K562 (cell line): ENCODE results near the gene RNF123. TPM values are rescaled to one million over a fixed set of nuclear protein-coding genes. Genes with fewer than 3 reads are reported as not detected.

Experiments
- COPS2 ChIP-seq: fragments of 450-650 bp; conservative IDR thresholded peaks from 2 replicates; pipeline ENCODE4 v1.6.1; 2016; ENCODE audit warnings: mild to moderate bottlenecking, moderate library complexity
- CTBP1 ChIP-seq: fragments of 450-650 bp; IDR thresholded peaks from 2 replicates; pipeline ENCODE4 v1.6.1; 2016; ENCODE audit warnings: borderline replicate concordance
- DIDO1 ChIP-seq: fragments of 450-650 bp; IDR thresholded peaks from 2 replicates; pipeline ENCODE4 v1.6.1; 2016; ENCODE audit warnings: low read depth, missing biosample characterization, missing genetic modification characterization
- EGR1 ChIP-seq: fragments of 450-650 bp; conservative IDR thresholded peaks from 2 replicates; pipeline ENCODE4 v1.6.1; 2017; ENCODE audit warnings: mild to moderate bottlenecking
- FOXP1 ChIP-seq: sonication (generic); formaldehyde crosslinking; IDR thresholded peaks from 2 replicates; pipeline ENCODE4 v1.8.0; 2022; ENCODE audit warnings: mild to moderate bottlenecking, missing genetic modification reagents
- GABPB1 ChIP-seq: sonication (generic); formaldehyde crosslinking; IDR thresholded peaks from 2 replicates; pipeline ENCODE4 v1.8.0; 2022; ENCODE audit warnings: mild to moderate bottlenecking, missing genetic modification reagents
- GATAD2A ChIP-seq: fragments of 450-650 bp; IDR thresholded peaks from 2 replicates; pipeline ENCODE4 v1.6.1; 2017
- HCFC1 ChIP-seq: IDR thresholded peaks from 2 replicates; pipeline ENCODE4 v1.6.1; 2012; ENCODE audit warnings: low read depth, low read length, improper control_type of control experiment
- HDAC8 ChIP-seq: fragments of 450-650 bp; IDR thresholded peaks from 2 replicates; pipeline ENCODE4 v1.6.1; 2016; ENCODE audit warnings: mild to moderate bottlenecking, missing genetic modification characterization, moderate library complexity, missing compliant biosample characterization
- ILF3 ChIP-seq: fragments of 450-650 bp; IDR thresholded peaks from 2 replicates; pipeline ENCODE4 v1.6.1; 2018; ENCODE audit warnings: antibody characterized with exemption, mild to moderate bottlenecking, moderate library complexity, borderline replicate concordance
- KAT7 ChIP-seq: sonication (generic); formaldehyde crosslinking; IDR thresholded peaks from 2 replicates; pipeline ENCODE4 v1.8.0; 2022; ENCODE audit warnings: missing genetic modification reagents, mild to moderate bottlenecking, borderline replicate concordance
- LEF1 ChIP-seq: fragments of 450-650 bp; IDR thresholded peaks from 2 replicates; pipeline ENCODE4 v1.6.1; 2016; ENCODE audit warnings: mild to moderate bottlenecking
- NR2F6 ChIP-seq: fragments of 450-650 bp; formaldehyde crosslinking; IDR thresholded peaks from 2 replicates; pipeline ENCODE4 v1.4.0; 2020; ENCODE audit warnings: mild to moderate bottlenecking
- PCBP2 ChIP-seq: fragments of 200-400 bp; formaldehyde crosslinking; IDR thresholded peaks from 2 replicates; pipeline ENCODE4 v1.6.1; 2018; ENCODE audit warnings: low read length, low read depth, mild to moderate bottlenecking, moderate library complexity; ENCODE audit not compliant: poor library complexity, severe bottlenecking
- RBFOX2 ChIP-seq: fragments of 200-400 bp; formaldehyde crosslinking; IDR thresholded peaks from 2 replicates; pipeline ENCODE4 v1.6.1; 2017; ENCODE audit warnings: low read depth, mild to moderate bottlenecking, low read length, moderate library complexity
- RNF2 ChIP-seq: sonication (generic); IDR thresholded peaks from 2 replicates; pipeline ENCODE4 v1.6.1; 2016
- SIN3A ChIP-seq, 2 experiments: fragments of 150-350 bp in 1 of 2; IDR thresholded peaks; 2 replicates each; pipeline ENCODE4 v1.6.1; 2011 to 2016; ENCODE audit warnings: borderline replicate concordance in 2 of 2, low read depth in 2 of 2, low read length in 2 of 2, mild to moderate bottlenecking in 2 of 2, moderate library complexity in 2 of 2; ENCODE audit not compliant: control insufficient read depth in 1 of 2
- U2AF2 ChIP-seq: fragments of 200-400 bp; formaldehyde crosslinking; optimal IDR thresholded peaks from 2 replicates; pipeline ENCODE3; 2017; ENCODE audit warnings: low read depth, mild to moderate bottlenecking, low read length
- ZNF586 ChIP-seq: fragments of 450-650 bp; formaldehyde crosslinking; conservative IDR thresholded peaks from 2 replicates; pipeline ENCODE4 v1.4.0; 2020; ENCODE audit warnings: mild to moderate bottlenecking, moderate library complexity
- ZNF695 ChIP-seq: fragments of 450-650 bp; formaldehyde crosslinking; IDR thresholded peaks from 2 replicates; pipeline ENCODE4 v1.4.0; 2020; ENCODE audit warnings: mild to moderate bottlenecking, moderate library complexity
- ZSCAN29 ChIP-seq: fragments of 450-650 bp; IDR thresholded peaks from 2 replicates; pipeline ENCODE4 v1.6.1; 2017
- polyA plus RNA-seq, 8 experiments: library from polyadenylated mRNA; depleted of rRNA in 4 of 8; stranded (reverse) in 5 of 8; unstranded in 3 of 8; fragments of >200 nt; fragmentation: Nextera tagmentation in 2 of 8; fragmentation: Illumina TruSeq in 1 of 8; extraction: Ambion mirVana in 2 of 8; extraction: Trizol in 1 of 8; gene quantifications; 2 replicates each; pipeline versions ENCODE4 v1.2.1 to v1.2.3, GENCODE V29; 2011 to 2014; ENCODE audit warnings: inconsistent platforms in 1 of 8, missing spikeins in 1 of 8
- total RNA-seq, 7 experiments: library from RNA; depleted of rRNA in 6 of 7; stranded (reverse); fragments of >200 nt in 6 of 7; fragmentation: Illumina TruSeq in 2 of 7; extraction: Trizol in 2 of 7; gene quantifications; 2 replicates each; pipeline versions ENCODE4 v1.2.1 to v1.2.3, GENCODE V29; 2011 to 2021; ENCODE audit warnings: low replicate concordance in 1 of 7
- TF ChIP-seq, protein P1 (sequence below), 2 experiments: fragments of 450-650 bp; IDR thresholded peaks; 2 replicates each; pipeline ENCODE4 v1.6.1; 2018; ENCODE audit warnings: mild to moderate bottlenecking in 2 of 2, low read depth in 1 of 2; ENCODE audit not compliant: partially characterized antibody in 2 of 2
- TF ChIP-seq, protein P2 (sequence below): IDR thresholded peaks from 2 replicates; pipeline ENCODE4 v1.6.1; 2011; ENCODE audit not compliant: insufficient read length; ENCODE audit errors: extremely low read depth
- TF ChIP-seq, protein P3 (sequence below): fragments of 450-650 bp; IDR thresholded peaks from 2 replicates; pipeline ENCODE4 v1.6.1; 2014; ENCODE audit warnings: low read depth, mild to moderate bottlenecking, moderate library complexity, borderline replicate concordance

Gene RNF123
- total and polyA plus RNA-seq, 9 of the 15 experiments (the other 6 are each of a cell fraction or from before 2014, with no cell fraction given): 8.7 to 53.1 (median 17.5) TPM

DNA sequence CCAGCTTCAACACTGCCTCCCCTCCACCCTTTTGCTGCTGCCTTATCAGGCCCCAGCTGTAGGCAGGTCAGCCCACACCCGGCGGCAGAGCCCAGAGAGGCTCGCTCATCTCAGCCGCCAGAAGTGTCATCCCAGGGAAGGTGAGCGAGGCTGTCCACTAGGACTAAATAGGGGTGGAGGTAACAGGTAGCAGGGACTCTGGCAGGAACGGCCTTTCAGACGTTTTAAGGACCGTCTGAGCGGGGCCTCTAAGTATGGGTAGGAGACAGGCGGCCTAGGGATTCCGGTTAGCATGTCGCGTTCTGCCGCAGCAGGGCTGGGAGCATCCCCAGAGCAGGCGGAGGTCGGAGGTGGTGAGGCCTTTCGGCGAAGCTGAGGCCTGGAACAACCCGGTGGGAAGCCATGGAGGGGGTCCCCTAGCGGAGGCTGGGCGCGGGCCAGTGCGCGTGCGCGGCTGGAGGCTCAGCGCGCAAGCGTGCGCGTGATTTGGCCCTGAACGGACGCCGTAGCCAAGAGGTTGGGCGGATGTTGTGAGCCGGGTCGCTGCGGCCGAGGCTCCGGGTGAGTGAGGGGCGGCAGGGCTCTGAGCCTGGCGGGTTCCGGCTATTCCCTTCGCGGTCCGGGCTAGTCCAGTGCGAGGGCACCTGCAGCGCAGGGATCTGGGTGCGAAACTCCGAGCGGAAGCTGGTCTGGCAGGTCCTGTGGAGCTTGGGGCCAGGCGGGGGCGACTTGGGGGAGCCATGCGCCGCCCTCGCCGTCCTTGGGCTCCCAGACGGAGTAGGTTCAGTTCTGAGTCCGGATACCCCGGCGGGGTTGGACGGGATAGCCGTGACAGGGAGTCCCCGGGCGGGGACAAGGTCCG, at the start of gene RNF123, which contains the start of gene MST1 (continued):
- TF ChIP-seq, protein P1, sequence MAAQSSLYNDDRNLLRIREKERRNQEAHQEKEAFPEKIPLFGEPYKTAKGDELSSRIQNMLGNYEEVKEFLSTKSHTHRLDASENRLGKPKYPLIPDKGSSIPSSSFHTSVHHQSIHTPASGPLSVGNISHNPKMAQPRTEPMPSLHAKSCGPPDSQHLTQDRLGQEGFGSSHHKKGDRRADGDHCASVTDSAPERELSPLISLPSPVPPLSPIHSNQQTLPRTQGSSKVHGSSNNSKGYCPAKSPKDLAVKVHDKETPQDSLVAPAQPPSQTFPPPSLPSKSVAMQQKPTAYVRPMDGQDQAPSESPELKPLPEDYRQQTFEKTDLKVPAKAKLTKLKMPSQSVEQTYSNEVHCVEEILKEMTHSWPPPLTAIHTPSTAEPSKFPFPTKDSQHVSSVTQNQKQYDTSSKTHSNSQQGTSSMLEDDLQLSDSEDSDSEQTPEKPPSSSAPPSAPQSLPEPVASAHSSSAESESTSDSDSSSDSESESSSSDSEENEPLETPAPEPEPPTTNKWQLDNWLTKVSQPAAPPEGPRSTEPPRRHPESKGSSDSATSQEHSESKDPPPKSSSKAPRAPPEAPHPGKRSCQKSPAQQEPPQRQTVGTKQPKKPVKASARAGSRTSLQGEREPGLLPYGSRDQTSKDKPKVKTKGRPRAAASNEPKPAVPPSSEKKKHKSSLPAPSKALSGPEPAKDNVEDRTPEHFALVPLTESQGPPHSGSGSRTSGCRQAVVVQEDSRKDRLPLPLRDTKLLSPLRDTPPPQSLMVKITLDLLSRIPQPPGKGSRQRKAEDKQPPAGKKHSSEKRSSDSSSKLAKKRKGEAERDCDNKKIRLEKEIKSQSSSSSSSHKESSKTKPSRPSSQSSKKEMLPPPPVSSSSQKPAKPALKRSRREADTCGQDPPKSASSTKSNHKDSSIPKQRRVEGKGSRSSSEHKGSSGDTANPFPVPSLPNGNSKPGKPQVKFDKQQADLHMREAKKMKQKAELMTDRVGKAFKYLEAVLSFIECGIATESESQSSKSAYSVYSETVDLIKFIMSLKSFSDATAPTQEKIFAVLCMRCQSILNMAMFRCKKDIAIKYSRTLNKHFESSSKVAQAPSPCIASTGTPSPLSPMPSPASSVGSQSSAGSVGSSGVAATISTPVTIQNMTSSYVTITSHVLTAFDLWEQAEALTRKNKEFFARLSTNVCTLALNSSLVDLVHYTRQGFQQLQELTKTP (IDR thresholded peaks at IDR 0.05; ENCODE audit: low read depth in 1 of 2, partially characterized antibody in 2 of 2): no peak
- TF ChIP-seq ZSCAN29 (no peak), NR2F6 (CRISPR knock-in tag) (no peak), GATAD2A (no peak), RBFOX2 (peak; percentile 83), FOXP1 (CRISPR knock-in tag) (peak; percentile 22; the same call in 1 of the 2 replicates), GABPB1 (peak; percentile 96), RNF2 (no peak), ZNF695 (CRISPR knock-in tag) (no peak), PCBP2 (no peak), ZNF586 (CRISPR knock-in tag) (no peak), HCFC1 (peak; percentile 68), EGR1 (peak; percentile 57), COPS2 (no peak), CTBP1 (no peak), KAT7 (no peak), ILF3 (no peak), DIDO1 (tag) (0 out of 2 replicates have a peak, but pooled peaks have one; percentile 55), HDAC8 (tag) (no peak), SIN3A (IDR thresholded peaks at IDR 0.05; ENCODE audit: borderline replicate concordance in 2 of 2, control insufficient read depth in 1 of 2, low read depth in 2 of 2, low read length in 2 of 2) (peak in 1 of 2 experiments; percentile 36; a peak in 2 of 4 replicates), U2AF2 (no peak), LEF1 (no peak)
- TF ChIP-seq, protein P2, sequence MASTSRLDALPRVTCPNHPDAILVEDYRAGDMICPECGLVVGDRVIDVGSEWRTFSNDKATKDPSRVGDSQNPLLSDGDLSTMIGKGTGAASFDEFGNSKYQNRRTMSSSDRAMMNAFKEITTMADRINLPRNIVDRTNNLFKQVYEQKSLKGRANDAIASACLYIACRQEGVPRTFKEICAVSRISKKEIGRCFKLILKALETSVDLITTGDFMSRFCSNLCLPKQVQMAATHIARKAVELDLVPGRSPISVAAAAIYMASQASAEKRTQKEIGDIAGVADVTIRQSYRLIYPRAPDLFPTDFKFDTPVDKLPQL: no peak
- TF ChIP-seq, protein P3, sequence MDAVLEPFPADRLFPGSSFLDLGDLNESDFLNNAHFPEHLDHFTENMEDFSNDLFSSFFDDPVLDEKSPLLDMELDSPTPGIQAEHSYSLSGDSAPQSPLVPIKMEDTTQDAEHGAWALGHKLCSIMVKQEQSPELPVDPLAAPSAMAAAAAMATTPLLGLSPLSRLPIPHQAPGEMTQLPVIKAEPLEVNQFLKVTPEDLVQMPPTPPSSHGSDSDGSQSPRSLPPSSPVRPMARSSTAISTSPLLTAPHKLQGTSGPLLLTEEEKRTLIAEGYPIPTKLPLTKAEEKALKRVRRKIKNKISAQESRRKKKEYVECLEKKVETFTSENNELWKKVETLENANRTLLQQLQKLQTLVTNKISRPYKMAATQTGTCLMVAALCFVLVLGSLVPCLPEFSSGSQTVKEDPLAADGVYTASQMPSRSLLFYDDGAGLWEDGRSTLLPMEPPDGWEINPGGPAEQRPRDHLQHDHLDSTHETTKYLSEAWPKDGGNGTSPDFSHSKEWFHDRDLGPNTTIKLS: no peak
